Fibroblast of lung (primary cell): ENCODE measurements around the gene WDR7. TPM values are rescaled to one million over a fixed set of nuclear protein-coding genes. Genes with fewer than 3 reads are reported as not detected.

Experiments
- DNase-seq, 2 donors: peaks; one replicate each; pipeline versions ENCODE4 v3.0.0 to v3.0.0-alpha.2; 2010; ENCODE audit warnings: low read depth in 2 of 2
- H2AFZ ChIP-seq: 2 replicates; pipeline ENCODE4 v1.5.1; 2012; ENCODE audit warnings: low read length, control low read depth, inconsistent platforms
- H3K27ac ChIP-seq: 2 replicates; pipeline ENCODE4 v1.5.1; 2011; ENCODE audit warnings: low read length, control low read depth; ENCODE audit not compliant: insufficient read depth
- H3K27me3 ChIP-seq: 2 replicates; pipeline ENCODE4 v1.5.1; 2011; ENCODE audit warnings: mild to moderate bottlenecking, low read length; ENCODE audit not compliant: control insufficient read depth, insufficient read depth
- H3K36me3 ChIP-seq: 2 replicates; pipeline ENCODE4 v1.5.1; 2011; ENCODE audit warnings: low read length; ENCODE audit not compliant: control insufficient read depth, insufficient read depth
- H3K4me1 ChIP-seq: 2 replicates; pipeline ENCODE4 v1.5.1; 2011; ENCODE audit warnings: low read length; ENCODE audit not compliant: control insufficient read depth, insufficient read depth; ENCODE audit errors: extremely low read depth
- H3K4me2 ChIP-seq: 2 replicates; pipeline ENCODE4 v1.5.1; 2011; ENCODE audit warnings: low read length, control low read depth; ENCODE audit not compliant: insufficient read depth; ENCODE audit errors: extremely low read depth
- H3K4me3 ChIP-seq, 4 experiments: fragments of 200-600 bp in 1 of 4; sonication (generic) in 1 of 4; replicated peaks in 1 of 4; 2 replicates each; pipeline ENCODE4 v1.5.1; 2011 to 2016; ENCODE audit warnings: low read length in 4 of 4, low read depth in 3 of 4, mild to moderate bottlenecking in 3 of 4, control low read depth in 2 of 4, inconsistent platforms in 1 of 4, mixed read lengths in 1 of 4; ENCODE audit not compliant: insufficient read depth in 1 of 4; ENCODE audit errors: control extremely low read depth in 1 of 4
- H3K79me2 ChIP-seq: 2 replicates; pipeline ENCODE4 v1.5.1; 2012; ENCODE audit warnings: mild to moderate bottlenecking, low read length, inconsistent platforms; ENCODE audit not compliant: control insufficient read depth, insufficient read depth
- H3K9ac ChIP-seq: 2 replicates; pipeline ENCODE4 v1.5.1; 2011; ENCODE audit warnings: mild to moderate bottlenecking, low read length, control low read depth; ENCODE audit not compliant: insufficient read depth
- H3K9me3 ChIP-seq: 2 replicates; pipeline ENCODE4 v1.5.1; 2012; ENCODE audit warnings: low read depth, low read length; ENCODE audit not compliant: control insufficient read depth, insufficient read depth
- H4K20me1 ChIP-seq: 2 replicates; pipeline ENCODE4 v1.5.1; 2011; ENCODE audit warnings: low read length; ENCODE audit not compliant: control insufficient read depth, insufficient read depth; ENCODE audit errors: extremely low read depth
- EZH2 ChIP-seq: IDR thresholded peaks from 2 replicates; pipeline ENCODE4 v1.5.1; 2012; ENCODE audit warnings: low read length, control low read depth, mild to moderate bottlenecking; ENCODE audit errors: missing control alignments
- polyA plus RNA-seq, 2 donors: library from polyadenylated mRNA; depleted of rRNA in 1 of 2; stranded (reverse) in 1 of 2; unstranded in 1 of 2; fragments of >200 nt; gene quantifications; 2 replicates each; pipeline ENCODE4 v1.2.1, GENCODE V29; 2011 to 2012; ENCODE audit warnings: missing spikeins in 1 of 2
- total RNA-seq: library from RNA; depleted of rRNA; stranded (reverse); fragments of >200 nt; gene quantifications from 2 replicates; pipeline ENCODE4 v1.2.1, GENCODE V29; 2014
- TF ChIP-seq, protein P1 (sequence below), 2 donors: IDR thresholded peaks in 1 of 2; conservative IDR thresholded peaks in 1 of 2; 1 replicate in 1 of 2; 2 replicates in 1 of 2; pipeline ENCODE4 v1.5.1; 2011 to 2012; ENCODE audit warnings: low read length in 2 of 2, control low read depth in 1 of 2, inconsistent platforms in 1 of 2, low read depth in 1 of 2, mild to moderate bottlenecking in 1 of 2

WDR7 gene
- total and polyA plus RNA-seq, 2 donors (not counting 1 experiment from before 2014, with no cell fraction given): 7.2 to 27.2 TPM

DNA sequence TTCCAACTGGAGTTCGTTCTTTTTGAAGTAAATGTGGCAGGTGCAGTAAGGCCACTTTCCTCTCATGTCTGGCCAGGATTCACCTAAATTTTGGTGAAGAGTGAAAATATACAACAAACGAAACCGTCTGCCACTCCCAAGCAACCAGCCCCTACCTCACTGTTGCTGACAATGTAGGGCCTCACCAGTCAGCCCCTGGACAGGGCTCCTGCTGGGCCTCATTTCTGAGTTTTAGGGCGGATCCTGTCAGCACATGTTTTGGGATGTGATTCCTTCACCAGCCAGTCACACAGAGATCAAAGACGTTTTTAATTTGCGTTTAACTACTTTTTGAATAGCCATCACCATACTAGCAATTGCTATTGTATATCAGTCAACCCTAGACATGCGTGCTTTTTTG lies 185.0 kb downstream of the WDR7 start:
- no peaks in the 10 kb centered on the region for H3K9me3 ChIP-seq
- no peak overlapping the region for H2AFZ ChIP-seq
- H4K20me1 ChIP-seq: no peaks in the 10 kb centered on the region
- no peak overlapping the region for H3K9ac ChIP-seq
- H3K27me3 ChIP-seq: no peaks in the 10 kb centered on the region
- H3K36me3 ChIP-seq: no peaks in the 10 kb centered on the region
- no peaks in the 10 kb centered on the region for H3K79me2 ChIP-seq
- H3K4me2 ChIP-seq: no peak overlapping the region
- no peak overlapping the region for H3K27ac ChIP-seq
- no peak for TF ChIP-seq EZH2
- TF ChIP-seq, protein P1, sequence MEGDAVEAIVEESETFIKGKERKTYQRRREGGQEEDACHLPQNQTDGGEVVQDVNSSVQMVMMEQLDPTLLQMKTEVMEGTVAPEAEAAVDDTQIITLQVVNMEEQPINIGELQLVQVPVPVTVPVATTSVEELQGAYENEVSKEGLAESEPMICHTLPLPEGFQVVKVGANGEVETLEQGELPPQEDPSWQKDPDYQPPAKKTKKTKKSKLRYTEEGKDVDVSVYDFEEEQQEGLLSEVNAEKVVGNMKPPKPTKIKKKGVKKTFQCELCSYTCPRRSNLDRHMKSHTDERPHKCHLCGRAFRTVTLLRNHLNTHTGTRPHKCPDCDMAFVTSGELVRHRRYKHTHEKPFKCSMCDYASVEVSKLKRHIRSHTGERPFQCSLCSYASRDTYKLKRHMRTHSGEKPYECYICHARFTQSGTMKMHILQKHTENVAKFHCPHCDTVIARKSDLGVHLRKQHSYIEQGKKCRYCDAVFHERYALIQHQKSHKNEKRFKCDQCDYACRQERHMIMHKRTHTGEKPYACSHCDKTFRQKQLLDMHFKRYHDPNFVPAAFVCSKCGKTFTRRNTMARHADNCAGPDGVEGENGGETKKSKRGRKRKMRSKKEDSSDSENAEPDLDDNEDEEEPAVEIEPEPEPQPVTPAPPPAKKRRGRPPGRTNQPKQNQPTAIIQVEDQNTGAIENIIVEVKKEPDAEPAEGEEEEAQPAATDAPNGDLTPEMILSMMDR (conservative IDR thresholded peaks at IDR 0.05 in 1 of 2, IDR thresholded peaks at IDR 0.05 in 1 of 2; ENCODE audit: low read depth in 1 of 2, low read length in 2 of 2): no peak
- no peaks in the 10 kb centered on the region for H3K4me1 ChIP-seq
- no peak overlapping the region for H3K4me3 ChIP-seq
- DNase-seq: no peak

DNA sequence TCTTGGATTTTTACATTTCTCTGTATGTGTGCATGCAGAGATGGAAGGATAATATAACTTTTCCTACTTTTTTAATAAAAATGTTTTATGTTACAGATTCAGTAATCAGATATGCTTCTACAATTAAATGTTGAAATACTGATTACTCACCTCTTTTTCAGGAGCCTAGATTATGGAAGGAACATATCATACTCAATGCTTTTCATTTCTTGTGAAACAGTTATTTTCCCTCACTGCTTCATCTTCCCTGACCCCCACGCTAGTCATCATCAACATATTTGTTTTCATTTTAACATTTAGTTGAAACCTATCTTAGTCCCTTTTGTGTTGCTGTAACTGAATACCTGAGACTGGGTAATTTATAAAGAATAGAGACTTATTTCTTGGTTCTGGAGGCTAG lies 190.7 kb downstream of the WDR7 start:
- Histone ChIP-seq H3K9ac (no peak overlapping the region), H3K79me2 (no peaks in the 10 kb centered on the region), H3K4me3 (no peak overlapping the region), H4K20me1 (no peaks in the 10 kb centered on the region), H3K27ac (no peak overlapping the region), H3K27me3 (no peaks in the 10 kb centered on the region), H3K9me3 (no peaks in the 10 kb centered on the region), H3K36me3 (no peaks in the 10 kb centered on the region), H2AFZ (no peak overlapping the region), H3K4me2 (no peak overlapping the region), H3K4me1 (no peaks in the 10 kb centered on the region)
- TF ChIP-seq, protein P1 (conservative IDR thresholded peaks at IDR 0.05 in 1 of 2, IDR thresholded peaks at IDR 0.05 in 1 of 2; ENCODE audit: low read depth in 1 of 2, low read length in 2 of 2): no peak
- no peak for TF ChIP-seq EZH2
- DNase-seq: no peak

GRCh38 chr18:56843241-56843640 lies 192.1 kb downstream of the WDR7 start:
- H3K79me2 ChIP-seq: no peaks in the 10 kb centered on the region
- H4K20me1 ChIP-seq: no peaks in the 10 kb centered on the region
- H3K27me3 ChIP-seq: no peaks in the 10 kb centered on the region
- no peak overlapping the region for H2AFZ ChIP-seq
- H3K4me1 ChIP-seq: no peaks in the 10 kb centered on the region
- H3K4me2 ChIP-seq: no peak overlapping the region
- no peak overlapping the region for H3K4me3 ChIP-seq
- DNase-seq: no peak
- H3K36me3 ChIP-seq: no peaks in the 10 kb centered on the region
- H3K9ac ChIP-seq: no peak overlapping the region
- H3K27ac ChIP-seq: no peak overlapping the region
- no peaks in the 10 kb centered on the region for H3K9me3 ChIP-seq
- TF ChIP-seq, protein P1 (conservative IDR thresholded peaks at IDR 0.05 in 1 of 2, IDR thresholded peaks at IDR 0.05 in 1 of 2; ENCODE audit: low read depth in 1 of 2, low read length in 2 of 2): no peak
- TF ChIP-seq EZH2: no peak
